Activated CD4-positive, alpha-beta memory T cell treated with anti-CD3 and anti-CD28 coated beads for 36 hours (primary cell): ENCODE data around the gene IL36RN. TPM values are rescaled to one million over a fixed set of nuclear protein-coding genes. Genes with fewer than 3 reads are reported as not detected.
"Not testable (repeated sequence)": the region's sequence is repeated elsewhere in the genome, so short reads cannot be mapped to it uniquely, and the experiment has no call there.

Experiments used
- CTCF ChIA-PET: fragments of 350-600 bp; sonication (Branson Sonifier 250); formaldehyde crosslinking; loops from one replicate; lab custom pipeline; 2021; ENCODE audit warnings: antibody characterized with exemption, inconsistent platforms; lab: Charles Lee
- POLR2A ChIA-PET: fragments of 350-600 bp; sonication (Branson Sonifier 250); formaldehyde crosslinking; loops from one replicate; lab custom pipeline; 2021; ENCODE audit warnings: antibody characterized with exemption; lab: Charles Lee
- DNase-seq: peaks from one replicate; pipeline ENCODE4 v3.0.0-alpha.2; 2020
- H3K27ac Mint-ChIP-seq: one replicate; pipeline ENCODE4 v1.8.0; 2021; ENCODE audit warnings: mixed read lengths
- H3K27me3 Mint-ChIP-seq: one replicate; pipeline ENCODE4 v1.8.0; 2021; ENCODE audit warnings: mixed read lengths
- H3K36me3 Mint-ChIP-seq: one replicate; pipeline ENCODE4 v1.8.0; 2021; ENCODE audit warnings: mixed read lengths
- H3K4me1 Mint-ChIP-seq: one replicate; pipeline ENCODE4 v1.8.0; 2021; ENCODE audit warnings: low read depth, mixed read lengths
- H3K4me3 Mint-ChIP-seq: one replicate; pipeline ENCODE4 v1.8.0; 2021; ENCODE audit warnings: mild to moderate bottlenecking, mixed read lengths
- H3K9me3 Mint-ChIP-seq: one replicate; pipeline ENCODE4 v1.8.0; 2021; ENCODE audit warnings: mixed read lengths
- intact Hi-C: fragments of 100-400 bp; cut with micrococcal nuclease; formaldehyde crosslinking; loops from one replicate; pipeline ENCODE4 v1.15.1; 2023
- total RNA-seq, 2 experiments: library from RNA; stranded (reverse); gene quantifications; one replicate each; pipeline ENCODE4 v1.2.3, GENCODE V29; 2021

The IL36RN gene
- total RNA-seq, 2 experiments from 2014 or later = not detected

- no peaks in the 10 kb centered on the region for H3K4me1 Mint-ChIP-seq
- DNase-seq = no peak
These were observed 30.9 kb downstream of the IL36RN start for GRCh38 chr2:113089916-113090315.

GRCh38 chr2:113091231-113091896, 32.4 kb downstream of the IL36RN start:
- Mint-ChIP-seq H3K4me1 (no peaks in the 10 kb centered on the region), H3K9me3 (peaks cover 9% of the 10 kb centered on the region), H3K27ac (no peak overlapping the region), H3K36me3 (no peaks in the 10 kb centered on the region), H3K4me3 (no peak overlapping the region), H3K27me3 (peaks cover 6% of the 10 kb centered on the region)
- CTCF ChIA-PET = interaction anchor here (0.8 to 1.8 kb wide), 2 partner anchors 46 to 47 kb away, joined by 3 to 5 read pairs; no protein-coding TSS in a partner anchor
- DNase-seq = no peak
- intact Hi-C loops = no loop called here
- POLR2A ChIA-PET = no interaction called here

More at GRCh38 chr2:113089916-113090315, 30.9 kb downstream of the IL36RN start:
- peaks cover 7% of the 10 kb centered on the region for H3K27me3 Mint-ChIP-seq
- peaks cover 3% of the 10 kb centered on the region for H3K9me3 Mint-ChIP-seq
- H3K27ac Mint-ChIP-seq = no peak overlapping the region
- H3K36me3 Mint-ChIP-seq = no peaks in the 10 kb centered on the region
- ChIA-PET POLR2A (interaction anchor here (1.2 kb wide), 1 partner anchor 8 kb away, joined by 4 read pairs; no protein-coding TSS in a partner anchor), CTCF (interaction anchor here (1.1 to 3.0 kb wide), 4 partner anchors 10 to 281 kb away, joined by 3 to 22 read pairs (median 5); no protein-coding TSS in a partner anchor)
- intact Hi-C loops = no loop called here
- H3K4me3 Mint-ChIP-seq = no peak overlapping the region

GRCh38 chr2:113092864-113093612, 34.0 kb downstream of the IL36RN start:
- ChIA-PET POLR2A (no interaction called here), CTCF (interaction anchor here (1.0 to 1.9 kb wide), 2 partner anchors 13 to 44 kb away, joined by 3 to 8 read pairs; no protein-coding TSS in a partner anchor)
- peaks cover 16% of the 10 kb centered on the region for H3K4me1 Mint-ChIP-seq
- peaks cover 3% of the 10 kb centered on the region for H3K27me3 Mint-ChIP-seq
- no peak overlapping the region for H3K27ac Mint-ChIP-seq
- peaks cover 5% of the 10 kb centered on the region for H3K36me3 Mint-ChIP-seq
- no peak overlapping the region for H3K4me3 Mint-ChIP-seq
- H3K9me3 Mint-ChIP-seq = peaks cover 14% of the 10 kb centered on the region
- DNase-seq = no peak
- intact Hi-C loops = no loop called here

GRCh38 chr2:113093613-113093977, 34.6 kb downstream of the IL36RN start:
- ChIA-PET CTCF (interaction anchor here (1.9 kb wide), 1 partner anchor 14 kb away, joined by 8 read pairs; no protein-coding TSS in a partner anchor), POLR2A (no interaction called here)
- no peak overlapping the region for H3K27ac Mint-ChIP-seq
- peaks cover 7% of the 10 kb centered on the region for H3K36me3 Mint-ChIP-seq
- peaks cover 22% of the 10 kb centered on the region for H3K4me1 Mint-ChIP-seq
- H3K9me3 Mint-ChIP-seq = peaks cover 14% of the 10 kb centered on the region
- intact Hi-C loops = no loop called here
- H3K4me3 Mint-ChIP-seq = no peak overlapping the region
- no peak for DNase-seq
- peaks cover 3% of the 10 kb centered on the region for H3K27me3 Mint-ChIP-seq

GRCh38 chr2:113096306-113096705, 37.3 kb downstream of the IL36RN start:
- Mint-ChIP-seq H3K27ac (peak overlapping the region; percentile 88), H3K4me1 (peaks cover 22% of the 10 kb centered on the region), H3K9me3 (peaks cover 14% of the 10 kb centered on the region)
- intact Hi-C loops, H3K36me3 Mint-ChIP-seq, DNase-seq, H3K4me3 Mint-ChIP-seq, H3K27me3 Mint-ChIP-seq: not testable (repeated sequence)
- POLR2A ChIA-PET = interaction anchor here (0.7 kb wide), 1 partner anchor 22 kb away, joined by 3 read pairs; no protein-coding TSS in a partner anchor
- CTCF ChIA-PET = interaction anchor here (2.4 kb wide), 2 partner anchors 16 to 41 kb away, joined by 11 to 15 read pairs; no protein-coding TSS in a partner anchor

- CTCF ChIA-PET = interaction anchor here (2.4 kb wide), 2 partner anchors 17 to 40 kb away, joined by 11 to 15 read pairs; no protein-coding TSS in a partner anchor
These were observed 38.0 kb downstream of the IL36RN start for GRCh38 chr2:113096842-113097618.

GRCh38 chr2:113098041-113098440, 39.0 kb downstream of the IL36RN start:
- H3K9me3 Mint-ChIP-seq = peaks cover 24% of the 10 kb centered on the region
- peak overlapping the region; percentile 70 for H3K4me3 Mint-ChIP-seq
- intact Hi-C loops = no loop called here
- CTCF ChIA-PET = interaction anchor here (1.1 to 2.4 kb wide), 5 partner anchors 13 to 101 kb away, joined by 5 to 15 read pairs (median 11); no protein-coding TSS in a partner anchor
- peaks cover 5% of the 10 kb centered on the region for H3K27me3 Mint-ChIP-seq
- DNase-seq = peak; percentile 58
- peaks cover 32% of the 10 kb centered on the region for H3K4me1 Mint-ChIP-seq
- peaks cover 7% of the 10 kb centered on the region for H3K36me3 Mint-ChIP-seq
- peak overlapping the region; percentile 88 for H3K27ac Mint-ChIP-seq
- POLR2A ChIA-PET = interaction anchor here (0.5 to 1.3 kb wide), 4 partner anchors 8 to 322 kb away, joined by 3 to 6 read pairs (median 4); partner anchors contain the start of gene PSD4

More at GRCh38 chr2:113096842-113097618, 38.0 kb downstream of the IL36RN start:
- not testable (repeated sequence) for H3K36me3 Mint-ChIP-seq, H3K4me3 Mint-ChIP-seq, DNase-seq, H3K27me3 Mint-ChIP-seq
- H3K4me1 Mint-ChIP-seq = peaks cover 22% of the 10 kb centered on the region
- intact Hi-C loops = loop anchor here (1.0 kb wide), 1 partner anchor 8 kb away; no protein-coding TSS in a partner anchor
- peak overlapping the region; percentile 88 for H3K27ac Mint-ChIP-seq
- POLR2A ChIA-PET = interaction anchor here (0.5 to 0.7 kb wide), 2 partner anchors 21 to 323 kb away, joined by 3 read pairs; no protein-coding TSS in a partner anchor
- H3K9me3 Mint-ChIP-seq = peaks cover 14% of the 10 kb centered on the region

GRCh38 chr2:113098532-113098931, 39.5 kb downstream of the IL36RN start:
- ChIA-PET POLR2A (interaction anchor here (0.9 to 1.3 kb wide), 3 partner anchors 9 to 76 kb away, joined by 4 to 6 read pairs (median 4); partner anchors contain the start of gene PSD4), CTCF (interaction anchor here (1.1 to 2.4 kb wide), 4 partner anchors 13 to 100 kb away, joined by 5 to 15 read pairs (median 8); no protein-coding TSS in a partner anchor)
- H3K4me1 Mint-ChIP-seq = peaks cover 37% of the 10 kb centered on the region
- H3K4me3 Mint-ChIP-seq = peak overlapping the region; percentile 70
- H3K27ac Mint-ChIP-seq = peak overlapping the region; percentile 88
- intact Hi-C loops = no loop called here
- peaks cover 24% of the 10 kb centered on the region for H3K9me3 Mint-ChIP-seq
- H3K36me3 Mint-ChIP-seq = peaks cover 7% of the 10 kb centered on the region
- H3K27me3 Mint-ChIP-seq = peaks cover 4% of the 10 kb centered on the region
- DNase-seq = no peak

- ChIA-PET POLR2A (no interaction called here), CTCF (interaction anchor here (1.1 to 1.7 kb wide), 2 partner anchors 34 to 149 kb away, joined by 3 to 6 read pairs; no protein-coding TSS in a partner anchor)
- Mint-ChIP-seq H3K36me3 (peaks cover 12% of the 10 kb centered on the region), H3K27ac (peak overlapping the region; percentile 68), H3K27me3 (peaks cover 3% of the 10 kb centered on the region), H3K4me1 (peaks cover 52% of the 10 kb centered on the region), H3K4me3 (no peak overlapping the region), H3K9me3 (peaks cover 22% of the 10 kb centered on the region)
- no peak for DNase-seq
- intact Hi-C loops = no loop called here
These were observed 43.1 kb downstream of the IL36RN start for GRCh38 chr2:113102133-113102532.

GRCh38 chr2:113103277-113103676, 44.3 kb downstream of the IL36RN start:
- POLR2A ChIA-PET = interaction anchor here (2.5 kb wide), 1 partner anchor 71 kb away, joined by 15 read pairs; the partner anchor contains the start of gene PSD4
- peaks cover 40% of the 10 kb centered on the region for H3K4me1 Mint-ChIP-seq
- peak overlapping the region; percentile 99 for H3K27ac Mint-ChIP-seq
- CTCF ChIA-PET = interaction anchor here (1.1 to 2.9 kb wide), 3 partner anchors 21 to 35 kb away, joined by 5 to 12 read pairs (median 5); no protein-coding TSS in a partner anchor
- peaks cover 5% of the 10 kb centered on the region for H3K36me3 Mint-ChIP-seq
- H3K9me3 Mint-ChIP-seq = peaks cover 14% of the 10 kb centered on the region
- no peak for DNase-seq
- no peak overlapping the region for H3K4me3 Mint-ChIP-seq
- intact Hi-C loops = no loop called here
- peaks cover 3% of the 10 kb centered on the region for H3K27me3 Mint-ChIP-seq
